GM23338 (cell line): ENCODE measurements around the gene USP31. TPM values are rescaled to one million over a fixed set of nuclear protein-coding genes. Genes with fewer than 3 reads are reported as not detected.

Experiments used
- ATAC-seq: fragments of 200-7000 bp; cut with Tn5 transposase; 3 replicates; pipeline ENCODE4 v1.9.1; 2020
- DNase-seq: peaks from one replicate; pipeline ENCODE4 v3.0.0-alpha.2; 2015; ENCODE audit warnings: low spot score
- H2AFZ ChIP-seq: fragments of 200-600 bp; sonication (generic); 2 replicates; pipeline ENCODE4 v1.8.0; 2016; ENCODE audit warnings: antibody characterized with exemption, mild to moderate bottlenecking, moderate library complexity
- H3F3A ChIP-seq: fragments of 200-600 bp; sonication (generic); replicated peaks from 2 replicates; pipeline ENCODE4 v1.8.0; 2017; ENCODE audit warnings: antibody characterized with exemption, mixed run types, low read depth
- H3K27ac ChIP-seq: fragments of 200-600 bp; sonication (generic); 2 replicates; pipeline ENCODE4 v1.6.1; 2016; ENCODE audit warnings: low read depth
- H3K27me3 ChIP-seq: fragments of 200-600 bp; sonication (generic); 2 replicates; pipeline ENCODE4 v1.8.0; 2016; ENCODE audit warnings: mild to moderate bottlenecking, mixed run types, moderate library complexity; ENCODE audit not compliant: insufficient read depth
- H3K36me3 ChIP-seq: fragments of 200-600 bp; sonication (generic); 2 replicates; pipeline ENCODE4 v1.8.0; 2016; ENCODE audit warnings: mild to moderate bottlenecking; ENCODE audit not compliant: insufficient read depth
- H3K4me1 ChIP-seq: fragments of 200-600 bp; sonication (generic); 2 replicates; pipeline ENCODE4 v1.8.0; 2016; ENCODE audit warnings: mild to moderate bottlenecking, moderate library complexity; ENCODE audit not compliant: insufficient read depth
- H3K4me2 ChIP-seq: fragments of 200-600 bp; sonication (generic); 2 replicates; pipeline ENCODE4 v1.7.1; 2017; ENCODE audit warnings: mixed run types
- H3K4me3 ChIP-seq: fragments of 200-600 bp; sonication (generic); 2 replicates; pipeline ENCODE4 v1.6.1; 2016; ENCODE audit warnings: mixed run types
- H3K79me2 ChIP-seq: fragments of 200-600 bp; sonication (generic); replicated peaks from 2 replicates; pipeline ENCODE4 v1.8.0; 2017; ENCODE audit warnings: mild to moderate bottlenecking; ENCODE audit not compliant: insufficient read depth
- H3K9me2 ChIP-seq: fragments of 200-600 bp; sonication (generic); 2 replicates; pipeline ENCODE4 v1.8.0; 2017; ENCODE audit not compliant: insufficient read depth
- H4K20me1 ChIP-seq: fragments of 200-600 bp; sonication (generic); replicated peaks from 2 replicates; pipeline ENCODE4 v1.8.0; 2017; ENCODE audit warnings: mild to moderate bottlenecking; ENCODE audit not compliant: insufficient read depth
- H3K27ac Mint-ChIP-seq: 2 replicates; pipeline ENCODE4 v1.8.0; 2020; ENCODE audit warnings: inconsistent platforms, mild to moderate bottlenecking, moderate library complexity, mixed read lengths
- H3K27me3 Mint-ChIP-seq: 3 replicates; pipeline ENCODE4 v1.8.0; 2022; ENCODE audit warnings: low read depth, mild to moderate bottlenecking, moderate library complexity, mixed read lengths, inconsistent platforms; ENCODE audit not compliant: insufficient read depth, poor library complexity
- H3K36me3 Mint-ChIP-seq: 3 replicates; pipeline ENCODE4 v1.8.0; 2021; ENCODE audit warnings: low read depth, mild to moderate bottlenecking, inconsistent platforms, moderate library complexity, mixed read lengths
- H3K4me1 Mint-ChIP-seq: 3 replicates; pipeline ENCODE4 v1.8.0; 2020; ENCODE audit warnings: mild to moderate bottlenecking, inconsistent platforms, mixed read lengths
- H3K4me3 Mint-ChIP-seq: 3 replicates; pipeline ENCODE4 v1.8.0; 2021; ENCODE audit warnings: moderate library complexity, mild to moderate bottlenecking, inconsistent platforms, mixed read lengths
- H3K9me3 Mint-ChIP-seq: 3 replicates; pipeline ENCODE4 v1.8.0; 2020; ENCODE audit warnings: moderate library complexity, mild to moderate bottlenecking, inconsistent platforms, mixed read lengths
- JUNB ChIP-seq: IDR thresholded peaks from one replicate; pipeline ENCODE4 v1.6.1; 2016; ENCODE audit warnings: antibody characterized with exemption; ENCODE audit not compliant: unreplicated experiment
- POLR2AphosphoS5 ChIP-seq: IDR thresholded peaks from 2 replicates; pipeline ENCODE4 v1.6.1; 2016; ENCODE audit warnings: antibody characterized with exemption, low read depth
- ZNF462 ChIP-seq: fragments of 250-450 bp; sonication (Bioruptor Pico); IDR thresholded peaks from 2 replicates; pipeline ENCODE4 v1.5.0; 2020; ENCODE audit warnings: mild to moderate bottlenecking, moderate library complexity
- polyA plus RNA-seq: library from polyadenylated mRNA; unstranded; fragments of >200 nt; fragmentation: Nextera tagmentation; extraction: Ambion mirVana; gene quantifications from 2 replicates; pipeline ENCODE4 v1.2.1, GENCODE V29; 2016
- total RNA-seq: library from RNA; depleted of rRNA; stranded (reverse); fragments of >200 nt; shearing (Covaris generic); gene quantifications from 2 replicates; pipeline ENCODE4 v1.2.3, GENCODE V29; 2014
- TF ChIP-seq, protein P1 (sequence below): IDR thresholded peaks from one replicate; pipeline ENCODE4 v1.6.1; 2018; ENCODE audit warnings: antibody characterized with exemption; ENCODE audit not compliant: unreplicated experiment

Gene USP31
- total and polyA plus RNA-seq, 2 experiments from 2014 or later = 4.3 to 17.9 TPM

DNA sequence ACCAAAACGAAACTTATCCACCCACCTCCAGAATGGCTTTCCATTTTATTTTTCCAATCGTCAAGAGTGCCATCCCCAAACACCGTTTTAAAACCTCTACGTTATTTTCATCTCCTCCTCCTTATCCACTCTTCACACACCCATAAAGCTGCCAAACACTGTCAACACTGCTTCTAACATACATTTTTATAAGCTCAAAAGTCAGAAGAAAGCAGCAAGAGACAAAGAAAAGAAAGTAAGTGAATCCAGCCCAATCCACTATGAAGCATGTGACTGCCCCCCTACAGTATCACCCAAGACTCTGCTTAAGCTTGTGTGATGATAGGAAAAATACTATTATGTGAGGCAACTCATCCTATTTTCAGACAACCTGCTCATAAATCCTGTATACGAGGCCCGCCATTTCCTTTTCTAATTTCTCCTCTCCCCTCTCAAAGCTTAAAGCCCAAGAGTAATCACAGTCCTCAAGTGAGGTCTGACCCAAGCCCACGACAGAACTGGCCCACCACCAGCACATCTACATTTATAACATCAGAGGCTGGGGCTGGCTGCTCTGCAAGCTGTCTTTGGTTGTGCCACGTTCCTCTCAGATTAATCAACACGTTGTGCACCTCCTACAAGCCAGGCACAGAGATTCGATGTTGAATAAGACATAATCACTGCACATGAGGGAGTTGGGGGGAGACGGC lies 16.3 kb downstream of the USP31 start:
- no peak overlapping the region for H2AFZ ChIP-seq
- H3K27ac ChIP-seq = no peak overlapping the region
- Mint-ChIP-seq H3K4me1 (peaks cover 30% of the 10 kb centered on the region; the same call in 2 of the 3 replicates), H3K36me3 (peaks cover 7% of the 10 kb centered on the region; the same call in 2 of the 3 replicates), H3K27me3 (peaks cover 6% of the 10 kb centered on the region), H3K9me3 (peaks cover 5% of the 10 kb centered on the region; the same call in 1 of the 3 replicates), H3K4me3 (no peak overlapping the region), H3K27ac (peak overlapping the region; percentile 35; the same call in 1 of the 2 replicates)
- no peaks in the 10 kb centered on the region for H3K36me3 ChIP-seq
- no peaks in the 10 kb centered on the region for H3F3A ChIP-seq
- H3K4me2 ChIP-seq = no peak overlapping the region
- H3K9me2 ChIP-seq = no peaks in the 10 kb centered on the region
- TF ChIP-seq JUNB = no peak
- peak; percentile 59 for ATAC-seq
- no peaks in the 10 kb centered on the region for H3K27me3 ChIP-seq
- peaks cover 13% of the 10 kb centered on the region for H4K20me1 ChIP-seq
- peaks cover 17% of the 10 kb centered on the region for H3K4me1 ChIP-seq
- H3K79me2 ChIP-seq = peaks cover 99% of the 10 kb centered on the region
- no peak overlapping the region for H3K4me3 ChIP-seq
- DNase-seq = no peak

GRCh38 chr16:23131931-23132621 lies 17.2 kb downstream of the USP31 start:
- Histone ChIP-seq H3K36me3 (no peaks in the 10 kb centered on the region), H3K4me1 (peaks cover 17% of the 10 kb centered on the region), H3K4me3 (no peak overlapping the region), H3F3A (no peaks in the 10 kb centered on the region), H4K20me1 (peaks cover 13% of the 10 kb centered on the region), H3K4me2 (no peak overlapping the region), H3K27ac (no peak overlapping the region), H2AFZ (no peak overlapping the region), H3K27me3 (no peaks in the 10 kb centered on the region), H3K79me2 (peaks cover 99% of the 10 kb centered on the region), H3K9me2 (no peaks in the 10 kb centered on the region)
- Mint-ChIP-seq H3K27ac (no peak overlapping the region), H3K36me3 (peaks cover 5% of the 10 kb centered on the region; the same call in 2 of the 3 replicates), H3K27me3 (peaks cover 6% of the 10 kb centered on the region), H3K4me1 (peaks cover 30% of the 10 kb centered on the region; the same call in 2 of the 3 replicates), H3K9me3 (peaks cover 5% of the 10 kb centered on the region; the same call in 1 of the 3 replicates), H3K4me3 (no peak overlapping the region)
- TF ChIP-seq JUNB (no peak), ZNF462 (CRISPR knock-in tag) (no peak), POLR2AphosphoS5 (no peak)
- TF ChIP-seq, protein P1, sequence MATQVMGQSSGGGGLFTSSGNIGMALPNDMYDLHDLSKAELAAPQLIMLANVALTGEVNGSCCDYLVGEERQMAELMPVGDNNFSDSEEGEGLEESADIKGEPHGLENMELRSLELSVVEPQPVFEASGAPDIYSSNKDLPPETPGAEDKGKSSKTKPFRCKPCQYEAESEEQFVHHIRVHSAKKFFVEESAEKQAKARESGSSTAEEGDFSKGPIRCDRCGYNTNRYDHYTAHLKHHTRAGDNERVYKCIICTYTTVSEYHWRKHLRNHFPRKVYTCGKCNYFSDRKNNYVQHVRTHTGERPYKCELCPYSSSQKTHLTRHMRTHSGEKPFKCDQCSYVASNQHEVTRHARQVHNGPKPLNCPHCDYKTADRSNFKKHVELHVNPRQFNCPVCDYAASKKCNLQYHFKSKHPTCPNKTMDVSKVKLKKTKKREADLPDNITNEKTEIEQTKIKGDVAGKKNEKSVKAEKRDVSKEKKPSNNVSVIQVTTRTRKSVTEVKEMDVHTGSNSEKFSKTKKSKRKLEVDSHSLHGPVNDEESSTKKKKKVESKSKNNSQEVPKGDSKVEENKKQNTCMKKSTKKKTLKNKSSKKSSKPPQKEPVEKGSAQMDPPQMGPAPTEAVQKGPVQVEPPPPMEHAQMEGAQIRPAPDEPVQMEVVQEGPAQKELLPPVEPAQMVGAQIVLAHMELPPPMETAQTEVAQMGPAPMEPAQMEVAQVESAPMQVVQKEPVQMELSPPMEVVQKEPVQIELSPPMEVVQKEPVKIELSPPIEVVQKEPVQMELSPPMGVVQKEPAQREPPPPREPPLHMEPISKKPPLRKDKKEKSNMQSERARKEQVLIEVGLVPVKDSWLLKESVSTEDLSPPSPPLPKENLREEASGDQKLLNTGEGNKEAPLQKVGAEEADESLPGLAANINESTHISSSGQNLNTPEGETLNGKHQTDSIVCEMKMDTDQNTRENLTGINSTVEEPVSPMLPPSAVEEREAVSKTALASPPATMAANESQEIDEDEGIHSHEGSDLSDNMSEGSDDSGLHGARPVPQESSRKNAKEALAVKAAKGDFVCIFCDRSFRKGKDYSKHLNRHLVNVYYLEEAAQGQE = no peak
- ATAC-seq (no peak), DNase-seq (no peak)
